Measurements from ENCODE around the gene OSBPL5. TPM values are rescaled to one million over a fixed set of nuclear protein-coding genes. Genes with fewer than 3 reads are reported as not detected.

Gene OSBPL5
- total RNA-seq, 1 experiment from 2014 or later = 51.4 TPM

GRCh38 chr11:3193373-3194015 lies 28.4 kb upstream of the OSBPL5 start:
- POLR2A ChIA-PET (ENCODE audit: unreplicated experiment) = no interaction called here
- intact Hi-C loops (cut with micrococcal nuclease) = no loop called here

GRCh38 chr11:3192511-3193372 lies 27.6 kb upstream of the OSBPL5 start:
- Histone ChIP-seq H3K79me2 (ENCODE audit: low read length) (no peaks in the 10 kb centered on the region), H3K27me3 (ENCODE audit: low read length) (no peaks in the 10 kb centered on the region), H3K4me3 (ENCODE audit: low read length) (no peak overlapping the region), H3K36me3 (ENCODE audit: low read depth, low read length) (no peaks in the 10 kb centered on the region), H2AFZ (ENCODE audit: low read length) (no peak overlapping the region), H3K9ac (ENCODE audit: low read length) (no peak overlapping the region), H4K20me1 (ENCODE audit: low read length) (no peaks in the 10 kb centered on the region), H3K27ac (ENCODE audit: low read length) (no peak overlapping the region), H3K4me2 (ENCODE audit: low read length) (no peak overlapping the region), H3K4me1 (ENCODE audit: insufficient read depth, low read length) (no peaks in the 10 kb centered on the region), H3K9me3 (ENCODE audit: low read length) (no peaks in the 10 kb centered on the region), H3K9me2 (replicated peaks; ENCODE audit: low read length) (no peaks in the 10 kb centered on the region), H3F3A (ENCODE audit: low read length, unreplicated experiment) (no peaks in the 10 kb centered on the region)
- no peak for TF ChIP-seq EZH2 (IDR thresholded peaks at IDR 0.05; ENCODE audit: low read length, unreplicated experiment)
- no peak for TF ChIP-seq EZH2phosphoT487 (IDR thresholded peaks at IDR 0.05; ENCODE audit: borderline replicate concordance, low read length)
- no peak for TF ChIP-seq CTCF (conservative IDR thresholded peaks at IDR 0.05; ENCODE audit: low read depth, low read length)
- DNase-seq (no peak), ATAC-seq (no peak)
- ChIA-PET CTCF (no interaction called here), POLR2A (ENCODE audit: unreplicated experiment) (no interaction called here)
- intact Hi-C loops (cut with micrococcal nuclease) = no loop called here
- BruUV-seq (replicated peaks) = no TSS peak

More at GRCh38 chr11:3193373-3194015, 28.4 kb upstream of the OSBPL5 start:
- DNase-seq (no peak), ATAC-seq (no peak)
- Histone ChIP-seq H3K9me2 (replicated peaks; ENCODE audit: low read length) (no peaks in the 10 kb centered on the region), H3K36me3 (ENCODE audit: low read depth, low read length) (no peaks in the 10 kb centered on the region), H3K27ac (ENCODE audit: low read length) (no peak overlapping the region), H3K27me3 (ENCODE audit: low read length) (no peaks in the 10 kb centered on the region), H4K20me1 (ENCODE audit: low read length) (no peaks in the 10 kb centered on the region), H3F3A (ENCODE audit: low read length, unreplicated experiment) (no peaks in the 10 kb centered on the region), H3K4me3 (ENCODE audit: low read length) (no peak overlapping the region), H3K9ac (ENCODE audit: low read length) (no peak overlapping the region), H3K79me2 (ENCODE audit: low read length) (no peaks in the 10 kb centered on the region), H3K9me3 (ENCODE audit: low read length) (no peaks in the 10 kb centered on the region), H2AFZ (ENCODE audit: low read length) (no peak overlapping the region), H3K4me2 (ENCODE audit: low read length) (no peak overlapping the region), H3K4me1 (ENCODE audit: insufficient read depth, low read length) (no peaks in the 10 kb centered on the region)
- no TSS peak for BruUV-seq (replicated peaks)
- CTCF ChIA-PET = no interaction called here
- TF ChIP-seq EZH2 (IDR thresholded peaks at IDR 0.05; ENCODE audit: low read length, unreplicated experiment) (no peak), CTCF (conservative IDR thresholded peaks at IDR 0.05; ENCODE audit: low read depth, low read length) (no peak), EZH2phosphoT487 (IDR thresholded peaks at IDR 0.05; ENCODE audit: borderline replicate concordance, low read length) (no peak)
